Muscle layer of duodenum (tissue), 2 donors: ENCODE data around the gene NMNAT3.

Experiments used
- H3K27ac ChIP-seq: one replicate; pipeline ENCODE4 v1.7.0; 2013; ENCODE audit warnings: mild to moderate bottlenecking, low read length
- H3K27me3 ChIP-seq: one replicate; pipeline ENCODE4 v1.7.0; 2013; ENCODE audit warnings: low read depth, mild to moderate bottlenecking, control low read depth, low read length
- H3K36me3 ChIP-seq, 2 donors: one replicate each; pipeline ENCODE4 v1.7.0; 2013; ENCODE audit warnings: low read length in 2 of 2, control low read depth in 1 of 2, mild to moderate bottlenecking in 1 of 2; ENCODE audit not compliant: insufficient read depth in 2 of 2, control insufficient read depth in 1 of 2
- H3K4me1 ChIP-seq, 2 donors: one replicate each; pipeline ENCODE4 v1.7.0; 2013; ENCODE audit warnings: low read length in 2 of 2, mild to moderate bottlenecking in 2 of 2, control low read depth in 1 of 2, moderate library complexity in 1 of 2; ENCODE audit not compliant: insufficient read depth in 2 of 2, control insufficient read depth in 1 of 2
- H3K4me3 ChIP-seq, 2 donors: one replicate each; pipeline ENCODE4 v1.7.0; 2013; ENCODE audit warnings: low read length in 2 of 2, low read depth in 1 of 2, mild to moderate bottlenecking in 1 of 2
- H3K9me3 ChIP-seq, 2 donors: one replicate each; pipeline ENCODE4 v1.7.0; 2013; ENCODE audit warnings: low read length in 2 of 2, control low read depth in 1 of 2, mild to moderate bottlenecking in 1 of 2; ENCODE audit not compliant: control insufficient read depth in 1 of 2
- donor health status: healthy.

The NMNAT3 gene

GRCh38 chr3:139527265-139527664 is 150.5 kb downstream of the NMNAT3 start:
- H3K36me3 ChIP-seq: peaks cover 0 to 9% of the 10 kb centered on the region in 2 donors

GRCh38 chr3:139526146-139526545 is 151.6 kb downstream of the NMNAT3 start:
- Histone ChIP-seq H3K27ac (no peak overlapping the region), H3K36me3 (peaks cover 0 to 9% of the 10 kb centered on the region in 2 donors), H3K27me3 (no peaks in the 10 kb centered on the region), H3K4me1 (no peaks in the 10 kb centered on the region), H3K9me3 (no peaks in the 10 kb centered on the region), H3K4me3 (no peak overlapping the region)

More at GRCh38 chr3:139527265-139527664, 150.5 kb downstream of the NMNAT3 start:
- peaks cover 0 to 1% of the 10 kb centered on the region in 2 donors for H3K4me1 ChIP-seq
- no peak overlapping the region for H3K27ac ChIP-seq
- H3K27me3 ChIP-seq: no peaks in the 10 kb centered on the region
- H3K9me3 ChIP-seq: no peaks in the 10 kb centered on the region
- H3K4me3 ChIP-seq: no peak overlapping the region

DNA sequence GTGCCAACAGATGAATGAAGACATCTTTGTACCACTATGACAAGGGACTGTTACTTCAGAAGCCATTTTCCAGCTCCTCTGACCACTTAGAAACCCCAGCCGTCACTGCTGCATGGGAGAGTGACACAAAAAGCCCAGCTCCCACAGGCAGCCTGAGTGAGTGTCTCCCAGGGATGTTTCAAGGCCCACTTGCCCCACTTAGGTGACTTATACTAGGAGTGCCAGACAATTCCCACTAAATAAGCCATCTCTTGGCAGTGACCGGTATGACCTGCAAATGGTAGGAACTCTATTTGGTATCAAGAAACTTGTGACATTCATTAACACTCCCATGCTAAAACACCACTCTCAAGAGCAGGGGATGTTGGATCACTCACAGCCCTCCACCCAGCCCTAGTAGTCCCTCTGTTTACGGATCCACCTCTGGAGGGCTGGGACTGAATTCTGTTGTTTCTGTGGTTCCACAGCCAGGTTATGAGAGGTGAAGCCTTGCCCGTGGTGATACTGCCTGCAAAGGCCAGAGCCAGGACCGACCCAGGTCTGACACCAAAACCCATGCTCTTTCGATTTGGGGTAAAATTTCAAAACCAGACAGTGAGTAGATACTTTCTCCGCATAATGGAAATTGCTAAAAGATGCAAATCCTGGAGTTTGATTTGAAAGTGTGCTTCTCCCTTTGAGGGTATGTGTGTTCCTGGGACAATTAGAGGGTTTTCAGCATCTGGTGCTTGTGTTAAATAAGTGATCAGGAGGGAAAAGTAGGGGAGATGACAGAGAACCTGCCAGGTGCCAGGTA is 152.7 kb downstream of the NMNAT3 start:
- no peaks in the 10 kb centered on the region for H3K27me3 ChIP-seq
- no peak overlapping the region for H3K27ac ChIP-seq
- H3K9me3 ChIP-seq: no peaks in the 10 kb centered on the region
- H3K4me3 ChIP-seq: no peak overlapping the region
- H3K4me1 ChIP-seq: no peaks in the 10 kb centered on the region
- H3K36me3 ChIP-seq: peaks cover 0 to 9% of the 10 kb centered on the region in 2 donors

DNA sequence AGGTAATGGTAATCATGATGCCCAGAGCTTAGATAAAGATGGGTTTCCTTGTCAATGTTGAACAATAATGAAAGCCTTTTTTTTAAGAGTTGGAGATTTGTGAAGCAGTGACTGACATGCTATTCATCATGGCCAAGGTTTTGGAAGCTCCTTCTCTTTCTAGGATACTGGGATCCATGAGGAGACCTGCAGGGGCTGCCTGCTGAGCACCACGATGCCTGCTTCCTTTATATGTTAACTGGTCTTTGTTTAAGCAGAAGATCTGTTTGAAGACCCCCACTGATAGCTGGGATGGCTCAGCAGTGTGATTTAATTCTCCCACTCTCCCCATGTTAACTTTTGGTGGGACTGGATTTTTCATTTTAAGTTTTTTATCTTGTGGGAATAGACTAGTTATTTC is 154.1 kb downstream of the NMNAT3 start:
- Histone ChIP-seq H3K9me3 (no peaks in the 10 kb centered on the region), H3K4me3 (no peak overlapping the region), H3K27ac (no peak overlapping the region), H3K4me1 (no peaks in the 10 kb centered on the region), H3K36me3 (peaks cover 0 to 9% of the 10 kb centered on the region in 2 donors), H3K27me3 (no peaks in the 10 kb centered on the region)

GRCh38 chr3:139523166-139523565 is 154.6 kb downstream of the NMNAT3 start:
- H3K27me3 ChIP-seq: no peaks in the 10 kb centered on the region
- H3K27ac ChIP-seq: no peak overlapping the region
- peaks cover 0 to 9% of the 10 kb centered on the region in 2 donors for H3K36me3 ChIP-seq

GRCh38 chr3:139522421-139522820 is 155.4 kb downstream of the NMNAT3 start:
- Histone ChIP-seq H3K27ac (no peak overlapping the region), H3K4me1 (no peaks in the 10 kb centered on the region), H3K27me3 (no peaks in the 10 kb centered on the region), H3K4me3 (no peak overlapping the region), H3K9me3 (no peaks in the 10 kb centered on the region), H3K36me3 (peaks cover 0 to 9% of the 10 kb centered on the region in 2 donors)

More at GRCh38 chr3:139523166-139523565, 154.6 kb downstream of the NMNAT3 start:
- Histone ChIP-seq H3K4me3 (no peak overlapping the region), H3K9me3 (no peaks in the 10 kb centered on the region), H3K4me1 (no peaks in the 10 kb centered on the region)

- no peak overlapping the region for H3K27ac ChIP-seq
These were observed 156.0 kb downstream of the NMNAT3 start for GRCh38 chr3:139521816-139522215.

GRCh38 chr3:139521144-139521543 is 156.6 kb downstream of the NMNAT3 start:
- H3K27me3 ChIP-seq: no peaks in the 10 kb centered on the region
- H3K9me3 ChIP-seq: no peaks in the 10 kb centered on the region
- H3K4me1 ChIP-seq: no peaks in the 10 kb centered on the region
- no peak overlapping the region for H3K4me3 ChIP-seq
- H3K27ac ChIP-seq: no peak overlapping the region
- peaks cover 0 to 10% of the 10 kb centered on the region in 2 donors for H3K36me3 ChIP-seq

More at GRCh38 chr3:139521816-139522215, 156.0 kb downstream of the NMNAT3 start:
- Histone ChIP-seq H3K4me3 (no peak overlapping the region), H3K36me3 (peaks cover 0 to 10% of the 10 kb centered on the region in 2 donors), H3K27me3 (no peaks in the 10 kb centered on the region), H3K9me3 (no peaks in the 10 kb centered on the region), H3K4me1 (no peaks in the 10 kb centered on the region)

DNA sequence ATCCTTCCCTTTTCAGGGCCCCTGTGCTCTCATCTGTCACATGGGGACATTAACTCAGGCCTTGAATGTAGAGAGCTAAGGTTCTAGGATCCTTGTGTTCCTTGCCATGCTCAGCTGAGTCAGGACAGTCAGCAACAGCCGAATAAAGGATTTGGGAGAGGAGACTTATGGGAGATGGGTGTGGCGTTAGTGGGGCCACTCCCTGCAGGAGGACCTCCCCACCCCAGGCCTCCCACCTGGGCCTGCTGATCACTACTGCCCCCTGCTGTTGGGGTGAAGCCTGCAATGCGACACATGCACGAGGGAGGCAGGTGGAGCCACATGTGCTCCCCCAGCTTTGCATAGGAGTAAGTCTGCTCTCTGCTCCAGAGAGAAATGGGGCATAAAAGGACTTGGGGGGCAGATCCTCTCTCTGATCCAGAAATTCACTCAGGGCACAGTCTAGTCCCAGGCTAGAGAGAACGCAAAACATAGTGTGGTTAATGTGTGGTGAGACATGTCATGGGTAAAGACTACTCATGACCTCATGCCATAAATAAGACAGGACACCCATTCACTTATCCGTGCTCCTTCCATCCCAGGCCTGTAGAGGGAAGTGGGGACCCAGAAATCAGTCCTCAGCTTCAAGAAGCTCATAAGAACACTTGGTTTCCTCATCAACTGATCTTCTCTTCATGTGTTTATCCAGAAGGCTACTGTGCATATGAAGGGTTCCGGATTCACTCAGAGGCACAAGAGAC is 157.6 kb downstream of the NMNAT3 start:
- H3K4me3 ChIP-seq: no peak overlapping the region
- no peak overlapping the region for H3K27ac ChIP-seq
- H3K27me3 ChIP-seq: no peaks in the 10 kb centered on the region
- peaks cover 0 to 14% of the 10 kb centered on the region in 2 donors for H3K36me3 ChIP-seq
- H3K4me1 ChIP-seq: no peaks in the 10 kb centered on the region
- no peaks in the 10 kb centered on the region for H3K9me3 ChIP-seq

DNA sequence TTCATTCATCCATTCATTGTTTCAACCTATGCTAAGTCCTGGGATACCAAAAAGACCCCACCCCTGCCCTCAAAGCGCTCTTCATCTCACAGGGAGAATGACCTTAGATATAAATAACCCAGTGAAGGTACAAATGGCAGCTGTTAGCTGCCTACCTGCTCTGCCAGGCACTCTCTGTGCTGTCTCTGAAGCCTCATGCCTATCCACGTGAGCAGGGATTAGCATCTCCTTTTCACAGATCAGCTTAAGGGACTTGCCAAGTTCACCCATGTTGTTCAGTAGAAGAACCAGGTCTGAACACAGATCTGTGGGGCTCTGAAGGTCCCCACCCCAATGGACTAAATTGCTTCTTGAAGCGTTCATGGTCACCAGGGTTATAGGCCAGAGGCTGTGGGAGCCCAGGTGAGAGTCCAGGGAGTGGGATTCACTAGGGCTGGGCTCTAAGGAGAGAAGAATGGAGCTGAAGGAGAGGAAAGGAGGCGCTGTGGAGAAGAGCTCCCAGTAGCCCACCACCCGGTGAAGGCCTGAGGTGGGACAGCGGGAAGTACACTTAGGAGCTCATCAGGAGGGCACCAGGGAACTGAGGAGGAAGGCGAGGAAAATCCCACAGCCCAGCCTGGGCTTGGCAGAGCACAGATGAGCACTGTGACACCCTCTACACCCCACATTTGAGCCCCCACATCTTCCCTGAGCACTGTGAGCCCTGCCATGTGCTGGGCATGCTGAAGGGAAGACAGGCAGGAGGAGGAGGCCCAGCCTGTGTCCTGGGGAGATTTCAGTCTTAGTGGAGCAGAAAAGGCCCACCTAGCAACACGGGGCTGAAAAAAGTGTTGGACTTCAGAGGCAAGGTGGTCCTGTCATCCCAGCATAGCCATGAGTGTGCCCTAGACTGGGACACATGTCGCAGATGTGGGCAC is 158.6 kb downstream of the NMNAT3 start:
- no peak overlapping the region for H3K4me3 ChIP-seq
- no peak overlapping the region for H3K27ac ChIP-seq
- peaks cover 0 to 14% of the 10 kb centered on the region in 2 donors for H3K36me3 ChIP-seq
- H3K9me3 ChIP-seq: no peaks in the 10 kb centered on the region
- H3K4me1 ChIP-seq: no peaks in the 10 kb centered on the region
- no peaks in the 10 kb centered on the region for H3K27me3 ChIP-seq

DNA sequence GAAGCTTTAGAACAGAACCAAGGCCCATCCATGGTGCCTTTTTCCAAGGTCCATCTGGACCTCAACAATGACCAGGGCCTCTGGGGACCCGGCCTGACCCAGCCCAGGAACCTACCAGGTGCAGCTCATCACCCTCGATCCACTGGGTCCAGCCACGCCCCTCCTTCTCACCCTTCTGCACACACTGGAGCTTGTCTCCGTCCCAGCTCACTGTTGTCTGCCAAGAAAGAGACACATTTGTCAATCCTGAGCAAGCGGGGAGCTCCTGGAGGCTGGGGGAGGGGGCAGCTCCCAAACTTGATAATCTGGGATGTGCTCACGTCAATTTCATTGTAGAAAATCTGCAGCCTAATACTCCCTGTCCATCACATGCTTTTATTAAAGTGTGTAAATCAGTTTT is 159.5 kb downstream of the NMNAT3 start:
- Histone ChIP-seq H3K27me3 (no peaks in the 10 kb centered on the region), H3K9me3 (no peaks in the 10 kb centered on the region), H3K27ac (no peak overlapping the region), H3K36me3 (peaks cover 0 to 14% of the 10 kb centered on the region in 2 donors), H3K4me3 (no peak overlapping the region), H3K4me1 (no peaks in the 10 kb centered on the region)
